ENCODE measurements around the gene FMN1.

Gene FMN1

DNA sequence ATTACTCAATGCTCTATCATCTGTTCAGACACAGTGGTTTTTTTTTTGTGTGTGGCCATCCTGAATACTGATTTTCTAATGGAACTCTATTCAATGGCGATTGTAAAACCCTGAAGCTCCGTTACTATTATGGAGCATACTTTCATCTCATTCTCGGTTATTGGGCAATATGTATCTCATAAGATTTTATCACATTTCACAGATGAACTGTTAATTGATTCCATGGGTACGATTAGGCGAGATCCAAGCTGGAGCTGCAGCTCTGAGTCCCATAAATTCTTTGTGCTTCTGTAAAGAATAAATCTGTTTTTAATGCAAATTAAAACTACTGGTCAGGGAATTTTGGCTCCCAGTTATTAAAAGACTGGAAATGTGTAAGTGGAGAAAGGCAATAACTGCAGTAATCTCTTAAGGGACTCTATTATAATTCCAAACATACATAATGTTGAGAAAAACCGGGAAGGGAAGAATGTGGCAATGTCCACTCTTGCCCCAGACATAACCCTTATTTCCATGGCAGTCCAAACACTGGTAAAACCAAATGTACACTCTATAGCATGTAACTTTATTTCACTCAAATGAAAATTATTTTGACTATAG, 394.5 kb downstream of the FMN1 start:
- peak; percentile 27 for DNase-seq

DNA sequence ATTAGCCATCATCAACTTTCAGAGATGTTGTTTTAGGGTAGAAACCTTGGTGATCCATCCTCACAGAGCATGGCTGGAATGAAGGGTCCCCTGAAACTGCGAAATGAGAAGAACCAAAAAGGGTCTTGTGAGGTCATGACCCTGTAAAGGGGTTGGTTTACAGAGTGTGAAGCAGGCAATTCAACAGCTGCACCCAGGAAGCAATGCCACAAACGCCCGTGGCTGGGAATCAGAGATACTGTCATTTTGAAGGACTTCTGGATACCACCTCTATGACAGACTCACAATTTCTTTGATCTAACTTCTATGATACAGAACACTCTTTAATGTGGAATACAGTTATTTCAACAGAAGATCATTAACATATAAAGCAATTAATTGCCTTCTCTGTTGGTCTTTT, 397.7 kb downstream of the FMN1 start:
- no peak for DNase-seq

GRCh38 chr15:32794973-32795372, 399.5 kb downstream of the FMN1 start:
- no peak for DNase-seq

DNA sequence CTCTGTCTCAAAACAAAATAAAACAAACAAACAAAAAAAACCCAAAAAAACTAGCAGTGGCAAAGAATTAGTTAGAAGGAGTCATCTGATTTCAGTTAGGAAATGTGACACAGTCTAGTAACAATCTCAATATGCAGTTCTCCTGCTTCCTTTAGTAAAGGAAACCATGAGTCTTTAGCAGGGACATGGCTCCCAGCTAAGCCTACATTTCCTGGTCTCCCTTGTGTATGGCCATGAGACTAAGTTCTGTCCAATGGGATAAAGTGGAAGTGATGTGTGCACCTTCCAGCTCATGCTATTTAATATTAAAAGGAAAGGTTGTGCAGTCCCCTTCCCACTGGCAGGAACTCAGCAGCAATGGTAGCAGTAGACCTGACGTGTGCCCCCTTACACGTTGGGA, 402.1 kb downstream of the FMN1 start:
- no peak for DNase-seq

DNA sequence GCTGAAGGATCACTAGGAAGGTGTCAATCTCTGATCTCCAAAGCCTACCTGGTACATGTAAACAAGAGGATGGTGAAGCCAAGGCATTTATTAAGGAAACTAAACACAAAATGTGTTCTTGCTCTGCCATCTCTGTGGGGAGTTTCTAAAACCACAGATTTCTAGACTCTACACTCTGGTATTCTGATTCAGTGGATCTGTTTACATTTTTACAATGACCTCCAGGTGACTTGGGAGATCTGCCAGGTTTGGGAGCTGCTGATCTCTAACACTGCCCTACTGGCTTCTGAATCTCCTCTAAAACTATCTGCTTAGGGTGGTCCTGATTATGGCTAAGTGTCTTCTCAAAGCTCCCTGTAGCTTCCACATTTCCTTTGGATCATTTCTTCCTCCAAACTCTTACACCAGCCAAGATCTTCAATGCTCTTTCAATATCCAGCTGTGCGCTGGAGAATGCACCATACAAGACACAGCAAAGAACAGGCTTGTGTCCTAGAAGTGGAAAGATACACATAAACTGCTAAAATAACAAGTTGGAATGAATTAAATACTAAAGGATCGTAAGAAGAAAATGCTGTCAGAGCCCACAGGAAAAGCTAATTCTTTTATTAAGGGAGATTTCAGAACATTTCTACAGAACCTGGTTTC, 404.0 kb downstream of the FMN1 start:
- peak; percentile 75 for DNase-seq

DNA sequence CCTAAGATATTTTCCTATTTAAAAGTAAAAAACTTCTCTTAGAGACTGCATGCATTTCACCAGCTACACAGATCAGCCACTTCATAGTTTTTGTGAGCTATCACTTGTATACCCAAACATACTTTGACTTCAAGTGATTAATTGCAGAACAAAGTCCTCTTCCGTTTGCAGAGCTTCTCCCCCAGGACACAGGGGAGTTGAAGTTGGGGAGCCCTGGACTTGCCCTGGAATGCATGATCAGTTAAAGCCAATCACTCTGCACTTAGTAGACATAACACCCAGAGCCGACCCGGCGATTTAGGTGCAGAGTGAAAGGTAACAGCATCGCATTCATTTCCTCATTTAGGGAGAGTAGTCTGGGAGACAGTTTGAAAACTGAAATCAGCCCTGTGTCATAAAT, 406.6 kb downstream of the FMN1 start:
- no peak for DNase-seq

DNA sequence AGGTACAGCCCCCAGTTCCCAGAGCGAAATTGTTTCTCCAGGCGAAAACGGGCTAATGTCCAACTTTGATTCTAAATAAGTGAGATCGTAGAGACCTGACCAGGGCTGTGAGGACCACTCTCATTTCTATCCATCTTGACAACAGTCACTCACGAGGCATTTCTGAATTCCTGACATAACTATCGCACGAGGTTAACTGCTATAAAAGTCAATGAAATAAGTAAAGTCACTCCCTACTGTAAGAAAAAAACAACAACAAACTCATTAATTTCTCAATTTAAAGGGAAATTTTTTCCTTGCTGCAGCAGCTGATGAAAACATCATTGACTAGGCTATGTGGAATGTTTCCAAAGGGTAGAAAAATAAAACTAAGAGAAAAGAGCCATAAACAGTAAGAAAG, 407.6 kb downstream of the FMN1 start:
- DNase-seq: peak; percentile 37

GRCh38 chr15:32784581-32784980, 409.9 kb downstream of the FMN1 start:
- DNase-seq: peak; percentile 52

- DNase-seq: peak; percentile 35
These were observed 412.7 kb downstream of the FMN1 start for GRCh38 chr15:32781781-32782180.

DNA sequence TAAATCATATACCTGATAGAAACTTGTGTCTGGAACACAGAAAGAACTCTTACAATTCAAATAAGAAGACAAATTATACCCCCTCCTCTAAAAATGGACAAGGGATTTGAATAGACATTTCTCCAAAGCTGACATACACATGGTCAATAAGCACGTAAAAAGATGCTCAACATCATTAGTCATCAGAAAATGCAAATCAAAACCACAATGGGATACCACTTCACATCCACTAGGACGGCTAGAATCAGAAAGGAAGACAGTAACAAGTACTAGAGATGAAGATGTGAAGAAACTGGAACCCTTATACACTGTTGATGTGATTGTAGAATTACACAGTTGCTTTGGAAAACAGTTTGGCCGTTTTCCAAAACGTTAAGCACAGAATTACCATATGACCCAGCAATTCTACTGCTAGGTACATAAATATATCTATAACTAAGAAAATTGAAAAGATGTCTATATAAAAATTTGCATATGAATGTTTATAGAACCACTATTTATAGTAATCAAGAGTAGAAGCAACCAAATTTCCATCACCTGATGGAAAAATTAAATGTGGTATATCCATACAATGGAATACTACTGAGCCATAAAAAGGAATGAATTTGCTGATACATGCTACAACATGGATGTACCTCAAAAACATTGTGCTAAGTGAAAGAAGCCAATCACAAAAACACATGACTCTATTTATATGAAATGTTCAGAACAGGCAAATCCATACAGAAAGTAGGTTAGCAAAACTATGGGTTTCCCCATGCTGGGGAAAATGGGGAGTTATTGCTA, 415.9 kb downstream of the FMN1 start:
- peak; percentile 32 for DNase-seq

GRCh38 chr15:32775103-32775502, 419.4 kb downstream of the FMN1 start:
- DNase-seq: no peak

- peak; percentile 92 for DNase-seq
These were observed 420.5 kb downstream of the FMN1 start for GRCh38 chr15:32774022-32774421.

DNA sequence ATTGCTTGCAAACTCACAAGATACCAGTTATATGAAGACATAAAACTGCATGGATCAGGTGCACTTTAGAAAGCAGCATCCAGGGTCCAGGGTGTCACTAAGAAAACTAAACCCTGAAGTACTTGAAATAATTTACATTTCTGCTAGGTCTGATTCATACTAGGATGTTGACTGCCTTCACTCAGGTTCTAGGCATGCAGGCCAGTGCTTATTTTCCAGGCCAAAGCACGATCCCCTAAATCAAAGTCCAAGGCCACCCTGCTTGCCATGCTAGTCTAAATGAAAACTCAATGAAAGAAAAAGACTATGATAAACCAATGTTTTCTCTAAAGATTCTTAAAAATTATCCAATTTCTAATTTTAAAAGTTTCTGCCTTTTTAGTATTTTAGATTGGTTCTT, 427.3 kb downstream of the FMN1 start:
- DNase-seq: no peak

GRCh38 chr15:32766101-32766500, 428.4 kb downstream of the FMN1 start:
- DNase-seq: no peak

GRCh38 chr15:32765236-32765635, 429.3 kb downstream of the FMN1 start:
- DNase-seq: no peak

- DNase-seq: no peak
These were observed 431.2 kb downstream of the FMN1 start for GRCh38 chr15:32763295-32763694.

GRCh38 chr15:32757426-32757825, 437.1 kb downstream of the FMN1 start:
- no peak for DNase-seq

DNA sequence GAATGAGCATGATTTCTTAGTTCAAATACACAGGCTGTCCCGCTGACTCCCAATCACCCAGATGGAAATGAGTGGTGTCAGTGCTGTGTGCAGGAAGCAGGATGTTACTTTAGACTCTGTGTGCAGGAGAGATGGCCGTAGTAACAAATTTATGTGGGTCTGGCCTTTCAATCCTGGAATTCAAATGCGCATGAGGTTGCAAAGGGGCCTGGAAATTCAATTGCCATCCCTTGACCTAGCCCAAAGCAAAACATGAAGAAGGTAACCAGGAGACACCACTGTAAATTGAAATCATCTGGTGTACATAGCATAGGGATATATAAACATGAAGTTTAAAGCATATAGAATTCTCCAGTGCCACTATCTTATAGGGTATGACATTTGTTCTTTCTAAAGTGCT, 443.5 kb downstream of the FMN1 start:
- DNase-seq: no peak

GRCh38 chr15:32747921-32748342, 446.6 kb downstream of the FMN1 start:
- peak; percentile 84 for DNase-seq

DNA sequence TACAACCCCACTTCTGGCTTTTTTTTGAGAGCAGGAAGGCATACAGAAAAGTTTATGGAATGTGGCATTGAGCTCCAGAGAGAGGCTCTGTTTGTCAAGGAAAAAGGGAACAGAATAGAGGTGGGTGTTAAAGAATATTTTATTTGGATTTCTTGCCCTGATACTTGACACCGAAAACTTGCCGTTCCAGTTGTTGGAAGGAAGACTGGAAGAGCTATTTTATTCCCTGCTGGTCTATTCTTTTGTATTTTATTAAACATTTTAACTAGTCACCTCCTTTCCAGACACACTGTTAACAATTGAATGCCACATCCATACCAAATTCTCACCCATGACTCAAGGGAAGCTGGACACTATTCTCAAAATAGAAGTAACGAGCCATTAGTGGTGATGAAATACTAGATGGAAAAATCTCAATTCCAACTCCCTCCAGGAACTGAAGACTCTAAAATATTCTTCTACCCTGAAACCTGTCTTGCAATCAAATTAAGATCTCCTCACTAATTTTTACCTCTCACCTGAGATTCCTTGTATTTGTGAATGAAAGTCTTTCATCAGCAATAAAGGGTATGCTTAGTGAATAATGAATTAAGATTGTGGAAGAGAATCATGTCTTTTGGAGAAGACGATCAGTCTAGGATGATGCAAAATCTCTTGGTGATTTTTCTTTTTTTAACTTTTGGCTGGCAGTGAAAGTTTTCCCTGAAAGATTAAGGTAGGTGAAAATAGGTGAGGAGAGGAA, 448.2 kb downstream of the FMN1 start:
- no peak for DNase-seq

DNA sequence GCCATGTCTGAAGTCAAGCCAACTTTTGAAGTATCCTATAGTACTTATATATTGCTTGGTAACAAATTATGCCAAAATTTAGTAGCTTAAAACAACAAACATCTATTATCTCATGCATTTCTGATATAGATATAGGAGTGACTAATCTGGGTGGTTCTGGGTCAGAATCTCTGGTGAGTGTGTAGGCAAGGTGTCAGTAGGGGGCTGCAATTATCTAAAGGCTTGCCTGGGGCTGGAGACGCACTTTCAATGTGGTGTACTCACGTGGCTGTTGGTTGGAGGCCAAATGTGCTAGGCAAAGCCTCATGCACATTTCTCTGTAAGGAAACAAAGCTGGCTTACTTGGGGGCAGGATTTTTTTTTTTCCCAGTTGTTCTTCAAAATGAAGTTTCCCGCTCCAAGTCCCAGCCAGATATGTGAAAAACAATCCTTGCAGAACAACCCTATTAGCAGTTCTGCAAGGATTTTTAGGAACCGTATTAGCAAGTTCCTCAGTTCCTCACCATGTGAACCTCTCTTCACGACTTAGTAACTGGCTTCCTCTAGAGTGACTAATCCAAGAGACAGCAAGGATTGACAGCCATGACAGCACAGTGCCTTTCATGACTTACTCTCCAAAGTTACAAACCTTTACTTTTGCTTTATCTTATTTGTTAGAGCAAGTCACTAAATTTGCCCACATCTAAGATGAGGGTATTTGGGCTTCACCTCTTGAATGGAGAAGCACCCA, 450.9 kb downstream of the FMN1 start:
- peak; percentile 55 for DNase-seq

GRCh38 chr15:32739522-32740063, 454.9 kb downstream of the FMN1 start:
- DNase-seq: peak; percentile 41
